ENCODE data around the gene B4GALT4. TPM values are rescaled to one million over a fixed set of nuclear protein-coding genes. Genes with fewer than 3 reads are reported as not detected.

B4GALT4 gene
- total RNA-seq, 3 donors from 2014 or later (not counting 1 experiment from before 2014, with no cell fraction given): 35.1 to 54.1 (median 48.8) TPM

- Mint-ChIP-seq H3K36me3 (peaks cover 31% of the 10 kb centered on the region), H3K4me3 (no peak overlapping the region), H3K4me1 (peaks cover 56 to 62% of the 10 kb centered on the region in 2 donors), H3K9me3 (no peaks in the 10 kb centered on the region), H3K27ac (peak overlapping the region; percentile 52 to 60), H3K27me3 (ENCODE audit: low read depth in 2 of 2) (no peaks in the 10 kb centered on the region)
- Histone ChIP-seq H3K27ac (ENCODE audit: low read length) (no peak overlapping the region), H3K36me3 (ENCODE audit: control insufficient read depth, insufficient read depth, low read length) (peaks cover 73% of the 10 kb centered on the region), H3K4me1 (ENCODE audit: control insufficient read depth, insufficient read depth, low read length) (no peaks in the 10 kb centered on the region), H3K4me3 (ENCODE audit: low read length) (no peak overlapping the region), H3K27me3 (ENCODE audit: control insufficient read depth, insufficient read depth, low read length) (no peaks in the 10 kb centered on the region), H3K9me3 (ENCODE audit: control insufficient read depth, insufficient read depth, low read length) (no peaks in the 10 kb centered on the region)
- intact Hi-C loops (cut with micrococcal nuclease): no loop called here
- no peak for TF ChIP-seq CTCF (IDR thresholded peaks at IDR 0.05)
- ATAC-seq (no peak), DNase-seq (no peak)
- WGBS (ENCODE audit: insufficient coverage): 91% methylated on average over 7 of the region's 7 CpGs
These were observed 10.6 kb downstream of the B4GALT4 start for GRCh38 chr3:119230071-119230470.

GRCh38 chr3:119229190-119229589, 11.5 kb downstream of the B4GALT4 start:
- Histone ChIP-seq H3K27ac (ENCODE audit: low read length) (no peak overlapping the region), H3K4me3 (ENCODE audit: low read length) (no peak overlapping the region), H3K27me3 (ENCODE audit: control insufficient read depth, insufficient read depth, low read length) (no peaks in the 10 kb centered on the region), H3K9me3 (ENCODE audit: control insufficient read depth, insufficient read depth, low read length) (no peaks in the 10 kb centered on the region), H3K36me3 (ENCODE audit: control insufficient read depth, insufficient read depth, low read length) (peaks cover 71% of the 10 kb centered on the region), H3K4me1 (ENCODE audit: control insufficient read depth, insufficient read depth, low read length) (no peaks in the 10 kb centered on the region)
- DNase-seq (no peak), ATAC-seq (no peak)
- 100% methylated on average over 5 of the region's 7 CpGs for WGBS (ENCODE audit: insufficient coverage)
- Mint-ChIP-seq H3K4me3 (no peak overlapping the region), H3K9me3 (no peaks in the 10 kb centered on the region), H3K36me3 (peaks cover 25% of the 10 kb centered on the region), H3K27ac (peak overlapping the region; percentile 20 to 73), H3K27me3 (ENCODE audit: low read depth in 2 of 2) (no peaks in the 10 kb centered on the region), H3K4me1 (peaks cover 52 to 53% of the 10 kb centered on the region in 2 donors)
- intact Hi-C loops (cut with micrococcal nuclease): no loop called here
- no peak for TF ChIP-seq CTCF (IDR thresholded peaks at IDR 0.05)

GRCh38 chr3:119228373-119229145, 12.1 kb downstream of the B4GALT4 start:
- peaks cover 73% of the 10 kb centered on the region for H3K36me3 ChIP-seq (ENCODE audit: control insufficient read depth, insufficient read depth, low read length)
- peaks cover 25% of the 10 kb centered on the region for H3K36me3 Mint-ChIP-seq
- H3K4me3 Mint-ChIP-seq: no peak overlapping the region

More at GRCh38 chr3:119228373-119229145, 12.1 kb downstream of the B4GALT4 start:
- 100% methylated on average over 1 of the region's 2 CpGs for WGBS (ENCODE audit: insufficient coverage)
- ATAC-seq (no peak), DNase-seq (no peak)
- Mint-ChIP-seq H3K27me3 (ENCODE audit: low read depth in 2 of 2) (no peaks in the 10 kb centered on the region), H3K4me1 (peaks cover 51 to 58% of the 10 kb centered on the region in 2 donors), H3K9me3 (no peaks in the 10 kb centered on the region), H3K27ac (peak overlapping the region; percentile 20 to 73)
- Histone ChIP-seq H3K27ac (ENCODE audit: low read length) (no peak overlapping the region), H3K4me1 (ENCODE audit: control insufficient read depth, insufficient read depth, low read length) (no peaks in the 10 kb centered on the region), H3K4me3 (ENCODE audit: low read length) (no peak overlapping the region), H3K9me3 (ENCODE audit: control insufficient read depth, insufficient read depth, low read length) (no peaks in the 10 kb centered on the region), H3K27me3 (ENCODE audit: control insufficient read depth, insufficient read depth, low read length) (no peaks in the 10 kb centered on the region)
- intact Hi-C loops (cut with micrococcal nuclease): no loop called here
- TF ChIP-seq CTCF (IDR thresholded peaks at IDR 0.05): no peak
